Measurements from ENCODE around the gene DRAM1.

DRAM1 gene

DNA sequence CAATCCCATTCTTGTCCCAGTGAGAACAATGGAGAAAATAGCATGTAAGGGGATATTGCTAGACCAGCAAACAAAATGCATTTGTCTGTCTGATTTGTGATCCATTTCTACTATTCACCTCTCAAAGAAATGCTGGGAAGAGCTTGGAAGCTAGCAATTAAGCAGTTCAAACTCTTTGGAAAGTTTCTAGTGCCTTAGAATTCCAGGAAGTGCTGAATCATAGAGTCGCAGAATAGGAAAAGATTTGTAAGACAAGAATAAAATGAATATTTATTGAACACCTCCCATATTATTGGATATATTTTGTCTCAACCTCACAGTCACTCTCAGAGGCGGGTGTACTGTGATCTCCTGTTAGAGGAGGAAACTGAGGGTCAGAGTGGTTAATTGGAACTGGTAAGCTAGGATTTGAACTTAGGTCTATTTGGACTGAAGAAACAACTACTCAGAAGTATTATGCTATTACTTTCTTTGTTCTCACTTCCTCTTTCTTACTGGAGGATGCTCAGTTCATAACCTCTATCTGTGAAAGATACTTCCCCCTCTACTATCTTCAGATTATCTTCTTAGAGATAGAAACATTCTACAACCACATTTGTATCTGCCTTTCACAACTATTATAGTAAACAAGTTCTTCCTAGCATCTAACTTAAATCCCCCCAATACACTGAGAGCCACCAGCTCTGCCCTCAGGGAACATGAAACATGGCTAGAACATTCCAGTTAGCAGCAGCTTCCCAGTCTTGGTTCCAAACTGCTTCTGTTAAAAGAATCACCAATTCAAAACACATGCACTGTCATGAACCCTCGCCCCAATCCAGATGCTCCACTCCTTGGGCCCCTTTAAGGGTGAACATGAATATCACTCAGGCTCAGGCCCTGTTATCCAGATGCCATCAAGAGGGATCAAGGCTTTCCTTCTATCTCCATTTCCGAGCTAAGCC is 64.2 kb downstream of the DRAM1 start:
- DNase-seq (ENCODE audit: low spot score) = no peak

DNA sequence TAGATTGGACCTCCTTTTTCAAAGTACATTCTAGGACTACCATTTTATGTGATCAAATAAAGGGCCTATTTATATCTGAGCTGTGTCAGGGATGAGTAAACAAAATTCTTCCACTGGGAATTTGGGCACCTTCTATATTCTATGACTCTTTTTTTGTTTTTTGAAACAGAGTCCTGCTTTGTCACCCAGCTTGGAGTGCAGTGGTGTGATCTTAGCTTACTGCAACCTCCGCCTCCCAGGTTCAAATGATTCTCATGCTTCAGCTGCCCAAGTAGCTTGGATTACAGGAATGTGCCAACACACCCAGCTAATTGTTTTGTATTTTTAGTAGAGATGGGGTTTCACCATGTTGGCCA is 64.8 kb downstream of the DRAM1 start:
- no peak for DNase-seq (ENCODE audit: low spot score)

DNA sequence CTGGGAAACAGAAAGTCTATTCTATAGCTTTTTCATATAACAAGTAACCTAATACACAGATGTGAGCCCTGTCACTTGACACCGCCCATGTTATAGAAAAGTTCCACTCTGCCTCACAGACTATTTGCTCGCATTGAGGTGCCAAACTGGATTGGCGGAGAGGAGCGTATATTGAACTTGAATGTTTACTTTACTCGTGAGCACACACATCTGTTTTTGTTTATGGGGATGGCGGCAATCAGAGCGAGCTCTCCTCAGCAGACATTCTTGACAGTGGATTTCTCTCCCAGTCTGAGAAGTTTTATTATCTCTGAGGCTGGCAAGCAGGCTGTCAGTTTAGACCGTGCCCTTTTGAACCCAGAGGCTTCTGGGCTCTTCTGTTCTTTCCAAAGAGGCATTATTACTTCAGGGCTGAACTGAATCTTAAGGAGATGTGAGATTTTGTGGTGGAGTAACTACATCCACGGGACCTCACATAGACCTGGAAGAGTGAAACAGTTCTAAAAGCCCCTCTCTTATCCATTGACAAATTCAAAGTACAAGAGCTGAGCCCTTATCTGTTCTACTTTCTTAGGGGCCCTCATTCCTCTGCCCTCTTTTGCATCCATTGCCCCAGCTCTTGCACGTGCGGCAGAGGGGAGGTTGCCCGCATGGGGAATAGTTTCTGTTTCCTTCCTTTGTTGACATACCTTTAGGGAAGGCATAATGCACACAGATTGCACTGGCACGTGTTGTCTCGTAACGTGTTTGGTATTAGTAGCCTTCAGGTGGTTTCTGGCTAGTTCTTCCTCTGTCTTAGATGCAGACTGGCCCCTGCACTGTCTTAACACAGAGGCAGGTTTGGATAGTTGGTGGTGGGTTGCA is 68.2 kb downstream of the DRAM1 start:
- peak; percentile 9 for DNase-seq (ENCODE audit: low spot score)

DNA sequence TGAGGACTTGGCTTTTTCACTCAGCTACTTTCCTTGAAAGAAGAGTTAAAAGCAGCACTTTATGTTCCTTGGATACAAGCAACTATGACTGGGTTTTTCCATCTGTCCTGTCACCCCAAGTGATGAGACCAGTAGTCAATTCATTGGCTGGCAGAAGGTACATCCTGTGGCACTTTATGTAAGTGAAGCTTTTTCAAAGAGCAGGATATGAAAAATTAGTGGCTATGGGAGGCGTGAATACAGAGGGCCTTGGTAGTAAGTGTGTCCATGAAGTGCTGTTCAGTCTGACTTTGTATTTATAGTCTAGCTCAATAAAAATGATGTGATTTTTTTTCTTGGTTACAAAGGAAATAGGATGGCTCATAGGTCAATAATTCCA is 68.8 kb downstream of the DRAM1 start:
- DNase-seq (ENCODE audit: low spot score) = no peak

DNA sequence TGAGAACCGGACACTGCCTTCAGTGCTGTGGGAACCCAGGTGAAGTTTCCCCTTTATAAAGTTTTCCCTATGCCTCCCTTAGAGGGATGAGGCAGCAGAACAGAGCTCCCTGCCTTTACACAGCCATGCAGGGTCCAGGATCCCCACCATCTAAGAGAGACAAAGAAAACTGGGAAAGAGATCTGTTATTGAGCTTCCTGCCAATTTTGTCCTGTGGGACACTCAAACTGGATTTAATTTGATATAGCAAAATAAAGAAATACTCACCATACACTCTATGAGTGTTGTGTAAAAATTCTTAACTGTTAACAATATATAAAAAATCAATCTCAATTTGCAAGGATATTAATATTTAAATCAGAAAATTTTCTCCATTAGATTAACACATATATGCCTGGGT is 69.9 kb downstream of the DRAM1 start:
- DNase-seq (ENCODE audit: low spot score) = no peak

DNA sequence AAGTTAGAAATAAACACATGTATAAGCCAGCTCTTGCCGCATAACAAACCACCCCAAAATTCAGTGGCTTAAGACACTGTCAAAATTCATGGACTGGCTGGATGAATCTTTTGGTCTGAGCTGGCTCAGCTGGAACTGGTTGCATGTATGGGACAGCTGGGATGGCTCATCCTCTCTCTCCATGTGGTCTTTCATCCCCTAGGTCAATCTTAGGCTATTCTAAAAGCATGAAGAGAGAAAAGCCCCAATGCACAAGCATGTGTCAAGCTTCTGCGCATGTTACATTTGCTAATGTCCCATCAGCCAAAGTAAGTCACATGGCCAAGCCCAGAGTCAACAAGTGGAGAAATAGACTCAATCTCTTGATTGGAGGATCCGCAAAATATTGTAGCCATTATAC is 71.0 kb downstream of the DRAM1 start:
- no peak for DNase-seq (ENCODE audit: low spot score)

DNA sequence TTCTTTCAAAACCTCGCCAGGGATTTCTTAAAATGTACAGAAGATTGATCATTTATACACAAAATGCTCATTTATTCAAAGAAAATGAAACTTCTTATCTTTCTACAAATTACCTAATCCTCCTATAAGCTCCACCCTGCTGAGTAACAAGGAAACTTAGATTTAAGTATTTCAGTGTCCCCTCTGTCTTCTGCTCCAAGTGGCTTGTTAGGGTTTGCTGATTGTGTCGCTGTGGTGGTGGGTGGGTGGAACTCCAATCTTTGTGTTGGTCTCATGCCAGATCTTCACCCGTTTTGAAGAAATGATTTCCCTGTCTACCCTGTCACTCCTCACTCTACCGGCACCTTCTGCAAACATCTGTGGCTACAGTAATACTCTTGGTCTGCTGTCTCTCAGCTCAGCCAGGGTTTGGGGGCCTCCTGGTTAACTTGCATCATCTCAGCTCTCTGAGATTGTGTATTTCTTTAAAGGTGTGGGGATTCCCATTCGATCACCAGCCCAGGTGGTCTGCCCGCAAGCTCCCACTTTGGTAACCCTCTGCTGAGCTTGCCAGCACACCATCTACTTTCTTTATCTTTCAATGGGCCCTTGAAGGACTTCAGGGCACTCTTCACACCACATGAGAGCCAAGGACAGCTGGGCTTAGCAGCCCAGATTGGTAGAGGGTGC is 73.8 kb downstream of the DRAM1 start:
- DNase-seq (ENCODE audit: low spot score) = no peak

DNA sequence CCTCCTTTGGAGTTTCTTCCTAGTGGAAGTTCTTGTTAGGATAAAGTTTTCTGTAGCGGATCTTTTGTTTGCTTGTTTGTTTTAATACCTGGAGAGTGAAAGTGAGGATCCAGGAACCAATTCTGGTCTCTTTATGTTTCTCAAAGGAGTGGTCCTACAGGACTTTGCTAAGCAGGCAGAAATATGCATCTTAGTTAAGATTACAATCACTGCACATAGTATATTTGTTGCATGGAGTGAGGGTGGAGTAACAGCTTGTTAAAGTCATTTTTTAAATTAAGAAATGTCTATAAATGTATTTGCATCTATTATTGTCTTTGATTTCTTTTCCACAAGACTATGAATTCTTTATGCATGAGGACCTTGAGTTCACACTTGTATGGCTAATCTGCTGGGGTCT is 76.7 kb downstream of the DRAM1 start:
- no peak for DNase-seq (ENCODE audit: low spot score)

DNA sequence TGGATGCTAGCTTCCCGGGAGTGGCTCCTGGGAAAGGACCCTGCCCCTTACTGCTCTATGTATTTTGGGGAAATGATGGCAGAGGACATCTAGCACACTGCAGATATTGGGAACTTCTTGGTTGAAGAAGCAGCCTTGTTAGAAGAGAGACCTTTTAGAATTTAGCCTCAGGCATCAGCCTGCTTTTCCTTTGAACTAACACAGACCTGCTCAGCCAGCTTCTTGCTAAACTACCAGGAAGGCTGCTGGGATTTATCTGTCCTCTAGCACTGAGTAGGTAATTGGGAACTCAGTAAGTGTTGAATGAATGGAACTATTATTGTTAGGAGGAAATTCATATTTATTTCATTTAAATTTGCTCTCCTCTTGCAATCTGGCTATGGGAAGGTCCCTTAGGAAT is 77.3 kb downstream of the DRAM1 start:
- DNase-seq (ENCODE audit: low spot score) = no peak

DNA sequence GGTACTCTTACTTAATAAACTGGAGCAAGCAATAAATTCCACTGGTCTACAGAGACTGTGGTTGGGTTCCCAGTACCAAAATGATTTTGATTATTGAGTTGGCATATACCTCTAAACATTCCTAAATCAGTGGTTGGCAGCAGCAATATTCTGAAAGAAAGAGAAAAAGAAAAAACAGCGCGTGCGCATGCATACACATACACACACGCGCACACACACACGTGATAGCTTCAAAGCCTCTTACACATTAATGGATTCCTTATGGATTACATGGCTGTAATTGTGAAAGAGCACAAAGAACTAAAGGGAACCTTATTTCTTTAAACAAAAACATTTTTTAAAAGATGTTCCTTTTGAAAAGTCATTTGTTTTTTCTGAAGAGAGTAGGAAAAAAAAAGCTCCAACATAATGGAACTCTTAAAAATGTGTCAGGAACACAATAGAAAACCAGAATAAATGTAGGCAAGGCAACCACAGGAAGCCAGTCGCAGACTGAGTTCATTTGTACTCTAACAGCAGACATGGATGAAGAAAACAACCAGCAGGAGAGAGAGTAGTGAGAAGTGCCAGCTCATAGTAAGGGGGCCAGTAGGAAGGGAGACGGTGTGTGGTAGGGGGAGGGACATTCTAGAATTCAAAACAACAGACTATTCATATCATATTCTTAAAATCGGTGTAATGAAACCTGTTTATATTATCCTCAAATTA is 80.0 kb downstream of the DRAM1 start:
- no peak for DNase-seq (ENCODE audit: low spot score)

DNA sequence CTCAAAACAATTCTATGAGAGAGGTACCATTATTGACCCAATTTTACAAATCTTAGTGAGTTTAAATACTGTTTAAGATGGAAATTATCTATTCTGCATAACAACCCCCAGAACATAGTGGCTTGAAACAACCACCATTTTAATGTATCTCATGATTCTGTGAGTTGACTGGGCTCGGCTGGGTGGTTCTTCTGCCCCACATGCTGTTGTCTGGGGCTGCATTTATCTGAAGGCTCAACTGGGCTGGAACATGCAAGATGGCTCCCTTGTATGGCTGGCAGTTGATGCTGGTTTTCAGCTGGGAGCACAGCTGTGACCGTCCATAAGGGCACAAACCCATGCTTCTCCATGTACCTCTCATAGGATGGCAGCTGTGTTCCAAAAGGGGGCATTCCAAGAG is 82.2 kb downstream of the DRAM1 start:
- DNase-seq (ENCODE audit: low spot score) = no peak

DNA sequence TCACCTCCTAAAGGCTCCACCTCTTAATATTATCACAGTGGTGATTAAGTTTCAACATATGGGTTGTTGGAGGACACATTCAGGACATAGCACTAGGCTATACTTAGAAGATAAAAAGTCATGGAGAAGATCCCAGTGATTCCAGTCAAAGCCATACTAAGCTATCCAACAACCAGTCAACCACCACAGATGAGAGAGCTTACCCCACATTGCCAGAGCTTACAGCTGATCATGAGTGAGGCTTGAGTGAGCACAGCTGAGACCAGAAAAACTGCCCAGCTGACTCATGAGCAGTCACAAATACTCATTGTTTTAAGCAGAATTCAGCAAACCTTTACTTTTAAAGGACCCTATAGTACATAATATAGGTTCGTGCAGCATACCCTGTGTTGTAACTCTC is 85.1 kb downstream of the DRAM1 start:
- no peak for DNase-seq (ENCODE audit: low spot score)

DNA sequence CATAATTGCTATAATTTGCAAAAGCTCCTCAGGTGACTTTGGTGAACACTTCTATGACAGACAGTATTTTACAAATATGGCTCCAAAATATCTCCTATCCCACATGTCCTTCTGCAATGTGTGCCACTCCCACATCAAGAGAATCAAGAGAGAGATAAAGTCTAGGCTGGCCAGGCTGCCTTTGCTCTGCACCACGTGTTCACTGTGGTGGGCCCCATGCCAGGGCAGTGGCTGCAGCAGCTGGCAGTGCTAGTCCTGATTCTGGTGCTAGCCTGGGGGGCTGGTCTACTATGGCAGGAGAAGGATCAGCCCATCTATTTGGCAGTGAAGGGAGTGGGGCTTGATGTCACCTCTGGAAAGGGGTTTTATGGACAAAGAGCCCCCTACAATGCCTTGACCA is 86.3 kb downstream of the DRAM1 start:
- no peak for DNase-seq (ENCODE audit: low spot score)

DNA sequence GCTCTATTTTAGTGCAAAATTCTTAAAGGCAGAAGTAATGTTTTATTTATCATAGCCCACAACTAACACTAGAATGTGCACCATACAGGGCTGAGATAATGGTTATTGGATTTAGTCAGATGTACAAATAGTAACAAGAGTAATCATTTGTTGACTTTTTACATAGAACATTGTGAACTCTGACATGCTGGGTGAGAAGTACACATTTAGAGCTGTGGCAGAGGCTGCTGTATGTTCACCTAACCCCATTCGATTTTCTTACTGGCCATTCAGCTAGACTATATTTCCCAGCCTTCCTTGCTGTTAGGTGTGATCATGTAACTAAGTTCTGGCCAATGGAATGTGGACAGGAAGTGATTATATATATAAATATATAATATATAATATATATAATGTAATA is 89.1 kb downstream of the DRAM1 start:
- no peak for DNase-seq (ENCODE audit: low spot score)

DNA sequence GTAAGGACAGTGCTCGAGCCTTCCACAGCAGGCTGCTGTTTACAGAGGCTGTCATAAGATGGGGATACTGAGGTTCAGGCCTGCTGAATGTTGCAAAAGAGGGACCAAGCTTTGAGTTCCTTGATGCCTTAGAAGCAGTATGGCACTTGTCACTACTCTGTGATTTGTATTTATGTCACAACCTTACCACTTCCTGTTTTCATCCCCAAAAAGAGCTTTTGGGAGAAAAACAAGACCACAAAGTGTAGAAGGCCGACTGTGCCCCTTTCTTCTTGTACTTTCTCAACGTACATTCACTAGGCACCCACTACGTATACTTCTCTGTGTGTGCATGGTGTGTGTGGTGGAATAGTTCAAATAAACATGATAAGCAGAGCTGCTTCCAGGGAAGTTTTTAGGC is 90.1 kb downstream of the DRAM1 start:
- DNase-seq (ENCODE audit: low spot score) = no peak

DNA sequence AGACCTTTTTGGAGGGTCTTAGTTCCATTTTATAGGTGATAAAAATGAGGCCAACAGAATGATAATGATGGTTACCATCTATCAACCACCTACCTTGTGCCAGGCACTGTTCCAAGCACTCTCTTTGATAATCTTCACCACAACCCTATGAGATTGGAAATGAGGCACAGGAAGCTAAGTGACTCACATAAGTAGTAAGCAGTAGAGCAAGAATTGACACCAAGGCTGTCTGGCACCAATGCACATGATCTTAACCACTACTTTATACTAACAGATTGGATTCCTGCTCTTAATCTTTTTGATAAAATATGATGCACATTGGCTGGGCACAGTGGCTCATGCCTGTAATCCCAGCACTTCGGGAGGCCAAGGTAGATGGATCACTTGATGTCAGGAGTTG is 91.4 kb downstream of the DRAM1 start:
- no peak for DNase-seq (ENCODE audit: low spot score)

All from HuH-7 (cell line).